ENCODE measurements around the gene MLXIP.
"Not testable (repeated sequence)": the region's sequence is repeated elsewhere in the genome, so short reads cannot be mapped to it uniquely, and the experiment has no call there.

MLXIP gene

DNA sequence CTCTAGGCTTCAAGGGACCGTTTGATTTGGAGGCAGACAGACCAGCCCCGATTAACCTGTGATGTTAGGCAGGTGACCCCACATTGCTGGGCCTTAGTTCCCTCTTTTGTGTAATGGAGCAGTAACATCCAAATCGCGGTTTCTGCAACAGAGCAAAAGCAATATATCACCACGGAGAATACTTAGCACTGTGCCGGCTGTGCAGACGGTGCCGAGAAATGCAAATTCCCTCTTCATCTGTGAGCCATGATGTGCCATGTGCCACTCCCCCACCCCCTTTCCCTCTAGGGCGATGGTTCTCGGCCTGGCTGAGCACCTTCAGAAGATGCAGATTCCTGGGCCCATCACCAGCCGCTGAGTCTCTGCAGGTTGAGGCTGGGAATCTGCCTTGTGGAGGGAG is 46.0 kb upstream of the MLXIP start:
- TF ChIP-seq, protein P1, sequence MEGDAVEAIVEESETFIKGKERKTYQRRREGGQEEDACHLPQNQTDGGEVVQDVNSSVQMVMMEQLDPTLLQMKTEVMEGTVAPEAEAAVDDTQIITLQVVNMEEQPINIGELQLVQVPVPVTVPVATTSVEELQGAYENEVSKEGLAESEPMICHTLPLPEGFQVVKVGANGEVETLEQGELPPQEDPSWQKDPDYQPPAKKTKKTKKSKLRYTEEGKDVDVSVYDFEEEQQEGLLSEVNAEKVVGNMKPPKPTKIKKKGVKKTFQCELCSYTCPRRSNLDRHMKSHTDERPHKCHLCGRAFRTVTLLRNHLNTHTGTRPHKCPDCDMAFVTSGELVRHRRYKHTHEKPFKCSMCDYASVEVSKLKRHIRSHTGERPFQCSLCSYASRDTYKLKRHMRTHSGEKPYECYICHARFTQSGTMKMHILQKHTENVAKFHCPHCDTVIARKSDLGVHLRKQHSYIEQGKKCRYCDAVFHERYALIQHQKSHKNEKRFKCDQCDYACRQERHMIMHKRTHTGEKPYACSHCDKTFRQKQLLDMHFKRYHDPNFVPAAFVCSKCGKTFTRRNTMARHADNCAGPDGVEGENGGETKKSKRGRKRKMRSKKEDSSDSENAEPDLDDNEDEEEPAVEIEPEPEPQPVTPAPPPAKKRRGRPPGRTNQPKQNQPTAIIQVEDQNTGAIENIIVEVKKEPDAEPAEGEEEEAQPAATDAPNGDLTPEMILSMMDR (IDR thresholded peaks at IDR 0.05; ENCODE audit: insufficient read depth, low read depth, low read length, missing control alignments) = no peak
- DNase-seq (ENCODE audit: low read depth) = no peak
- H3K4me3 ChIP-seq (ENCODE audit: low read depth, low read length) = no peak overlapping the region

DNA sequence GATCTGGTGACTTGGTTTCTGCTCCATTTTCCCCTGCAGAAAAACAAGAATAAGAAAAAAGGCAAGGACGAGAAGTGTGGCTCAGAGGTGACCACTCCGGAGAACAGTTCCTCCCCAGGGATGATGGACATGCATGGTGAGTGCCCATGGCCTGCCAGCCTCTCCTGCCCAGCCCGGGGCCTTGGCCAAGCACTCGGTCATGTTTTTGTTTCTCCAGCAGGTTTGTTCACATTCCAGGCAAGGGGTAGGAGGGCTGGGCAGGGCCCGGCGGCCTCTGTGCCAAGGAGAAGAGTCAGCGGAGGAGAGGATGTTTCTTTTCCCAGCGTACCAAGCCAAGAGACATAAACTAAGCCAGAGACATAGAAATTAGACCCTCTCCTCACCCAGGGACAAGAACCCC is 43.3 kb upstream of the MLXIP start:
- TF ChIP-seq, protein P1 (IDR thresholded peaks at IDR 0.05; ENCODE audit: insufficient read depth, low read depth, low read length, missing control alignments) = no peak
- DNase-seq (ENCODE audit: low read depth) = no peak
- H3K4me3 ChIP-seq (ENCODE audit: low read depth, low read length) = no peak overlapping the region

DNA sequence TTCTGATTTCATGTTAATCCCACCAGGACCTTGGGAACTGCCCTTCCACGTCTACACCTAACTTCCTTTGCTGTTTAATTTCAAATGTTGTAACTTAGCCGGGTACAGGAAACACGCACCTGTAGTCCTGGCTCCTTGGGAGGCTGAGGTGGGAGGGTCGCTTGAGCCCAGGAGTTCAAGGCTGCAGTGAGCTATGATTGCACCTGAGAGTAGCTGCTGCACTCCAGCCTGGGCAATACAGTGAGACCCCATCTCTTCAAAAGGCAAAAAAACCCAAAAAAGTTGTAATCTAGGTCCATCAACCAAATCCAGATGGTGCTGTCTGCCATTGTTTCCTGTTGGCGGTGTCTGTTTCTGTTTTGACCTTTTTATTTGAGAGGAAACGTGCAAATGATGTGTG is 42.4 kb upstream of the MLXIP start:
- DNase-seq (ENCODE audit: low read depth) = no peak
- H3K4me3 ChIP-seq (ENCODE audit: low read depth, low read length) = no peak overlapping the region
- TF ChIP-seq, protein P1 (IDR thresholded peaks at IDR 0.05; ENCODE audit: insufficient read depth, low read depth, low read length, missing control alignments) = no peak

DNA sequence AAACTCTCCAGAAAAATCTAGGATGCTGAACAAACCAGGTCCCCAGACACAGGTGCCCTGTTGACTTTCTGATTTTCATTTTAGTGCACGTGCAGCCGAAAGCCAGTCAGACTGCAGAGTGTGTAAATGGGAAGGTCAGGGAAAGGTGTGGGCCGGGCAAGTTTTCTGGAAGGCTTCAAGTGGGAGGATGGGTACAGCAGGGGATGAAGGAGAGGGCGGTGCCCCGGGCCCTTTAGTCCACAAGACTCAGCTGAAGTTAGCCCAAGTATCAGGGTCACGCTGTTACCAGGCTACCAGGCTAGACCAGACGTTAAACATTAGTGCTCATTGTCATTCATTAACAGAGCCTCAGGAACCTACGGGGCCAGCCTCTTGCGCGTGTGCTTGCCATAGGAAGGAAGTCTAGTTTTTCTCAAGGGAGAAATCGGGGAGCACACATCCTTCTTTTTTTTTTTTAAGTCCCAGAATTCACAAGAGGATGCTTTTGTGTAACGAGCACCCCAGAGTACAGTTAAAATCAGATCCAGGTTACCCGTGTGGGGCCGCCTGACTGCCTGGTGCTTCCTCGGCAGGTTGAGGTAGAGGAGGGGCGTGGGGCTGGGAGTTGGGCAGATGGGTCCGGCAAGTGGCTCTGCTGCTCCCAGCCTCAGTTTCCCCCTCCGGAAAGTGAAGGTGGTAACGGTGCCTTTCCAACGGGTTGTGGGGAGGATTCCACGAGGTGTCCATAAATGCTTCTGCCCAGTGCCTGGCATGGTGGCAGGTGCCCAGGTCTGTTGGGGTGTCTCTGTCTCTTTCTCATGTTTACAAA is 37.8 kb upstream of the MLXIP start:
- H3K4me3 ChIP-seq (ENCODE audit: low read depth, low read length) = no peak overlapping the region
- TF ChIP-seq, protein P1 (IDR thresholded peaks at IDR 0.05; ENCODE audit: insufficient read depth, low read depth, low read length, missing control alignments) = no peak
- DNase-seq (ENCODE audit: low read depth) = no peak

DNA sequence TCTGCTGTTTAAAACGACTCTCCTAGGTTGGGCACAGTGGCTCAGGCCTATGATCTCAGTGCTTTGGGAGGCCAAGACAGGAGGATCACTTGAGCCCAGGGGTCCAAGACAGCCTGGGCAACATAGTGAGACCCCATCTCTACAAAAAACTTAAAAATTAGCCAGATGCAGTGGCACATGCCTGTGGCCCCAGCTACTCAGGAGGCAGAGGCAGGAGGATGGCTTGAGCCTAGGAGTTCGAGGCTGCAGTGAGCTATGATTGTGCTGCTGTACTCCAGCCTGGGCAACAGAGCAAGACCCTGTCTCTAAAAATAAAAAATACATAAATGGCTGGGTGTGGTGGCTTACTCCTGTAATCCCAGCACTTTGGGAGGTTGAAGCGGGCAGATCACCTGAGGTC is 37.1 kb upstream of the MLXIP start:
- DNase-seq (ENCODE audit: low read depth); H3K4me3 ChIP-seq (ENCODE audit: low read depth, low read length): not testable (repeated sequence)

DNA sequence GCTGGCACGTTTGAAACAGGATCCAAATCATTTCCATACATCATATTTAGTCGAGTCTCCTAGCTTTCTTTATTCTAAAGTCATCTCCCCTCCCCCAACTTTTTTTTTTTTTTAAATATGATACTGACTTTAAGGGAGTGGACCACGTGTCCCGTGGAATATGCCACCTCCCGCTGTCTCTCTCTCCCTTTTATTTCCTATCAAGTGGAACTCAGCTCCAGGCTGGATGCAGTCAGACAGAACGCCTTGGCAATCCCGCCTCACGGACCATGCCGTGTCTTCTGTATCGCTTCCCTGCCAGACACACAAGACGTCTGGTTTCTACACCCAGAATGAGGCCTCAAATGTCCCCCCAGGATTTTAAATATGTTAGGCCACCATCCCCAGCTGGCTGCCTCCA is 35.6 kb upstream of the MLXIP start:
- H3K4me3 ChIP-seq (ENCODE audit: low read depth, low read length) = no peak overlapping the region
- TF ChIP-seq, protein P1 (IDR thresholded peaks at IDR 0.05; ENCODE audit: insufficient read depth, low read depth, low read length, missing control alignments) = no peak
- DNase-seq (ENCODE audit: low read depth) = no peak

DNA sequence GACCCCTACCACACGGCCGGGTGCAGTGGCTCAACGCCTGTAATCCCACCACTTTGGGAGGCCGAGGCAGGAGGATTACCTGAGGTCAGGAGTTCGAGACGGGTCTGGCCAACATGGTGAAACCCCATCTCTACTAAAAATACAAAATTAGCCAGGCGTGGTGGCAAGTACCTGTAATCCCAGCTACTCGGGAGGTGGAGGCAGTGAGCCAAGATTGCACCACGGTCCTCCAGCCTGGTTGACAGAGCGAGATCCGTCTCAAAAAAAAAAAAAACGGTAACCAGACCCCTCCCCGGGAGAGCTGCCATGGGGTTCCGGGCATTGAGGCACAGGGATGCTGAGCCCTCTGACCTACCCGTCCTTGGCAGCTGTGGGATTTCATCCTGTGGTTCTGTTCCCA is 35.1 kb upstream of the MLXIP start:
- H3K4me3 ChIP-seq (ENCODE audit: low read depth, low read length) = no peak overlapping the region
- DNase-seq (ENCODE audit: low read depth) = no peak
- TF ChIP-seq, protein P1 (IDR thresholded peaks at IDR 0.05; ENCODE audit: insufficient read depth, low read depth, low read length, missing control alignments) = no peak
